Kidney tubule cell (primary cell): ENCODE results near the gene CAPN6.

Experiments used
- DNase-seq: peaks from one replicate; pipeline ENCODE4 v3.0.0-alpha.2; 2018; ENCODE audit warnings: low spot score

The CAPN6 gene

GRCh38 chrX:111200327-111200726, 70.0 kb downstream of the CAPN6 start:
- no peak for DNase-seq

GRCh38 chrX:111199505-111199904, 70.8 kb downstream of the CAPN6 start:
- DNase-seq = no peak
